ENCODE measurements around the gene PNRC1.

Gene PNRC1

GRCh38 chr6:89048288-89048923, 32.1 kb upstream of the PNRC1 start:
- TF ChIP-seq, protein P1, sequence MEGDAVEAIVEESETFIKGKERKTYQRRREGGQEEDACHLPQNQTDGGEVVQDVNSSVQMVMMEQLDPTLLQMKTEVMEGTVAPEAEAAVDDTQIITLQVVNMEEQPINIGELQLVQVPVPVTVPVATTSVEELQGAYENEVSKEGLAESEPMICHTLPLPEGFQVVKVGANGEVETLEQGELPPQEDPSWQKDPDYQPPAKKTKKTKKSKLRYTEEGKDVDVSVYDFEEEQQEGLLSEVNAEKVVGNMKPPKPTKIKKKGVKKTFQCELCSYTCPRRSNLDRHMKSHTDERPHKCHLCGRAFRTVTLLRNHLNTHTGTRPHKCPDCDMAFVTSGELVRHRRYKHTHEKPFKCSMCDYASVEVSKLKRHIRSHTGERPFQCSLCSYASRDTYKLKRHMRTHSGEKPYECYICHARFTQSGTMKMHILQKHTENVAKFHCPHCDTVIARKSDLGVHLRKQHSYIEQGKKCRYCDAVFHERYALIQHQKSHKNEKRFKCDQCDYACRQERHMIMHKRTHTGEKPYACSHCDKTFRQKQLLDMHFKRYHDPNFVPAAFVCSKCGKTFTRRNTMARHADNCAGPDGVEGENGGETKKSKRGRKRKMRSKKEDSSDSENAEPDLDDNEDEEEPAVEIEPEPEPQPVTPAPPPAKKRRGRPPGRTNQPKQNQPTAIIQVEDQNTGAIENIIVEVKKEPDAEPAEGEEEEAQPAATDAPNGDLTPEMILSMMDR (IDR thresholded peaks at IDR 0.05; ENCODE audit: extremely low read depth, insufficient read depth, missing control alignments) = no peak
- no peak for DNase-seq (ENCODE audit: low spot score)
- in situ Hi-C loops (cut with MboI; ENCODE audit: low pct_unique_long_range_greater_than_20kb, low sequenced_read_pairs, unreplicated experiment) = no loop called here

DNA sequence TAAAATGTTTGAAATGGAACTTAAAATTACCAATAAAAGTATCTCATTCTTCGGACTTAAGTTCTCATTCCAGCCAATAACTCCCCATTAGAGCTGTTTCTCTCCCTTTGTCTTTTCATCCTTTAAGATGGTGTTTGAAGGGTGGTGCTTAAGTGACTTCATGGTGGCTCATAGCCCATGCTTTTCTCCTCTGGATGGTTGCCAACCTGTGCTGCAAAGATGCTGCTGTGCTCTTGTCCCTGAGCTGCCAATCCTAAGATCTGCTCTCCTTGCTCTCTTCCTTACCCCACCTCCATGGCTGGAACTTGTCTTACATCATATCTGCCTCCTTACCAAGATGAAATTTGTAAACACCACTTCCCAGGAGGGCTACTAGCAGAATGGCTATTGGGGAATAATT, 31.6 kb upstream of the PNRC1 start:
- TF ChIP-seq, protein P1 (IDR thresholded peaks at IDR 0.05; ENCODE audit: extremely low read depth, insufficient read depth, missing control alignments) = no peak
- DNase-seq (ENCODE audit: low spot score) = no peak
- in situ Hi-C loops (cut with MboI; ENCODE audit: low pct_unique_long_range_greater_than_20kb, low sequenced_read_pairs, unreplicated experiment) = no loop called here

DNA sequence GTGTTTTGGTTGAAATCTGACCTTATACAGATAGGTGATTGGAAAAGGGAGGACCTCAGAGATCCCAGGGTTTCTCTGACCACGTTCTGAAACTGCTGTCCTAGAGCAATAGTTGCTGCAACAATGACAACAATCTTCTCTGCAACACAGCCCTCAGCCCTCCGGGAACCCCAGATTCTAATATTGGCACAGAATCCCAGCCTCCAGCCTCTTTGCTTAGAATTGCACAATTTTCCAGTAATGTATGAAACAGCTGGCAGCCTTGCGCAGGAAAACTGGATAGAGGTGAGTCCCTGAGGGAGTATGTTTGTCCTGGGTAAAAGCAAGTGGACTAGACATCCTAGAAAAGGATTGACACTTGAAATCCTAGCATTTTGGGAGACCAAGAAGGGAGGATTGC, 30.4 kb upstream of the PNRC1 start:
- in situ Hi-C loops (cut with MboI; ENCODE audit: low pct_unique_long_range_greater_than_20kb, low sequenced_read_pairs, unreplicated experiment) = no loop called here
- TF ChIP-seq, protein P1 (IDR thresholded peaks at IDR 0.05; ENCODE audit: extremely low read depth, insufficient read depth, missing control alignments) = no peak
- no peak for DNase-seq (ENCODE audit: low spot score)

DNA sequence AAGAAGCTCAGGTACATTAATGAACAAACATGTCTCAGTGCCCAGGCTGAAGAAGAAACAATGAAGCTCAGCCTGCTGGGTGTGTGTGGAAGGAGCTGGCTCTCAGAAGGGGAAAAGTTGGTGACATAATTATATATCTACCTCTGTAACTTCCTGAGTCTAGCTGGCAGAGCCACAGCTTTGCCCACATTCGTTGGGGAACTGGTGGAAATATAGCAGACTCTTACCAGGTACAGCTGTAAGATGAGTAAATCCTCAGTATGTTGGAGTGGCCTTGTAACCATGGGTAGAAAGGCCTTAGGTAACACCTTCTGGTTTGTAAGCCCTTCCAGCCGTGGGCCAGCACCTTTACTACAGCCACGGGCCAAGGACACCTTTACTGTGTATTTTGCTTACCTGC, 29.9 kb upstream of the PNRC1 start:
- no peak for DNase-seq (ENCODE audit: low spot score)
- in situ Hi-C loops (cut with MboI; ENCODE audit: low pct_unique_long_range_greater_than_20kb, low sequenced_read_pairs, unreplicated experiment) = no loop called here
- TF ChIP-seq, protein P1 (IDR thresholded peaks at IDR 0.05; ENCODE audit: extremely low read depth, insufficient read depth, missing control alignments) = no peak

- in situ Hi-C loops (cut with MboI; ENCODE audit: low pct_unique_long_range_greater_than_20kb, low sequenced_read_pairs, unreplicated experiment) = no loop called here
- TF ChIP-seq, protein P1 (IDR thresholded peaks at IDR 0.05; ENCODE audit: extremely low read depth, insufficient read depth, missing control alignments) = no peak
- no peak for DNase-seq (ENCODE audit: low spot score)
Observed at GRCh38 chr6:89051676-89052075, 28.9 kb upstream of the PNRC1 start.

GRCh38 chr6:89054208-89054607, 26.3 kb upstream of the PNRC1 start:
- TF ChIP-seq, protein P1 (IDR thresholded peaks at IDR 0.05; ENCODE audit: extremely low read depth, insufficient read depth, missing control alignments) = no peak
- no peak for DNase-seq (ENCODE audit: low spot score)
- in situ Hi-C loops (cut with MboI; ENCODE audit: low pct_unique_long_range_greater_than_20kb, low sequenced_read_pairs, unreplicated experiment) = no loop called here

Measured in GM13977 (cell line).